HEK293T (cell line): Measurements from ENCODE around the gene OR2L8.

Experiments used
- BHLHE40 ChIP-seq: fragments of 450-650 bp; IDR thresholded peaks from 2 replicates; pipeline ENCODE4 v1.6.1; 2016; ENCODE audit warnings: mild to moderate bottlenecking, moderate library complexity, borderline replicate concordance
- CTBP1 ChIP-seq: fragments of 450-650 bp; IDR thresholded peaks from 2 replicates; pipeline ENCODE4 v1.6.1; 2016; ENCODE audit warnings: borderline replicate concordance
- ELF4 ChIP-seq: fragments of 450-650 bp; IDR thresholded peaks from 2 replicates; pipeline ENCODE4 v1.6.1; 2017; ENCODE audit warnings: antibody characterized with exemption
- FOXA1 ChIP-seq: fragments of 450-650 bp; IDR thresholded peaks from 2 replicates; pipeline ENCODE4 v1.6.1; 2016; ENCODE audit warnings: mild to moderate bottlenecking
- FOXK2 ChIP-seq: fragments of 450-650 bp; IDR thresholded peaks from 2 replicates; pipeline ENCODE4 v1.6.1; 2016; ENCODE audit warnings: mild to moderate bottlenecking
- FOXM1 ChIP-seq: fragments of 450-650 bp; IDR thresholded peaks from 2 replicates; pipeline ENCODE4 v1.6.1; 2017; ENCODE audit warnings: mild to moderate bottlenecking, borderline replicate concordance
- HDGF ChIP-seq: fragments of 450-650 bp; IDR thresholded peaks from 2 replicates; pipeline ENCODE4 v1.6.1; 2017; ENCODE audit warnings: antibody characterized with exemption, borderline replicate concordance
- L3MBTL2 ChIP-seq: fragments of 450-650 bp; conservative IDR thresholded peaks from 2 replicates; pipeline ENCODE4 v1.6.1; 2016; ENCODE audit warnings: mild to moderate bottlenecking
- NFRKB ChIP-seq: fragments of 450-650 bp; IDR thresholded peaks from 2 replicates; pipeline ENCODE4 v1.6.1; 2016; ENCODE audit warnings: mild to moderate bottlenecking, moderate library complexity
- PKNOX1 ChIP-seq: fragments of 450-650 bp; IDR thresholded peaks from 2 replicates; pipeline ENCODE4 v1.6.1; 2016
- SP1 ChIP-seq: fragments of 450-650 bp; IDR thresholded peaks from 2 replicates; pipeline ENCODE4 v1.6.1; 2017
- SUZ12 ChIP-seq: fragments of 450-650 bp; IDR thresholded peaks from 2 replicates; pipeline ENCODE4 v1.6.1; 2016; ENCODE audit warnings: mild to moderate bottlenecking
- TARDBP ChIP-seq: fragments of 450-650 bp; IDR thresholded peaks from 2 replicates; pipeline ENCODE4 v1.6.1; 2016

- TF ChIP-seq SP1: no peak
- no peak for TF ChIP-seq BHLHE40
- TF ChIP-seq CTBP1: no peak
- no peak for TF ChIP-seq SUZ12
- no peak for TF ChIP-seq FOXK2
- no peak for TF ChIP-seq ELF4
- TF ChIP-seq PKNOX1: no peak
- no peak for TF ChIP-seq TARDBP
- no peak for TF ChIP-seq FOXA1
- TF ChIP-seq NFRKB: no peak
- no peak for TF ChIP-seq L3MBTL2
- no peak for TF ChIP-seq FOXM1
- TF ChIP-seq HDGF: no peak
Observed at GRCh38 chr1:247914941-247915662, 33.6 kb upstream of the OR2L8 start.
